ENCODE data around the gene NUDT14. TPM values are rescaled to one million over a fixed set of nuclear protein-coding genes. Genes with fewer than 3 reads are reported as not detected.

Gene NUDT14
- total and polyA plus RNA-seq, 2 of the 8 experiments (the other 6 are each of a cell fraction or from before 2014, with no cell fraction given), result 25.5 to 33.3 TPM

GRCh38 chr14:105221598-105222178, 40.6 kb upstream of the NUDT14 start:
- 92% methylated on average over 26 of the region's 27 CpGs; no CpG with 5 or more reads in 1 of the 2 experiments for WGBS, 2 experiments (ENCODE audit: extremely low coverage in 1 of 2, insufficient coverage in 1 of 2, insufficient read length in 1 of 2, insufficient replicate concordance in 2 of 2, low coverage in 1 of 2, low lambda C conversion rate in 2 of 2, missing lambda C conversion rate in 1 of 2)
- Histone ChIP-seq H3K9ac (replicated peaks in 1 of 4; ENCODE audit: extremely low read depth in 1 of 4, low read depth in 3 of 4, low read length in 3 of 4) (no peak overlapping the region), H4K5ac (ENCODE audit: insufficient read length, low read depth, low read length) (no peak overlapping the region), H3K4me1 (replicated peaks in 1 of 4; ENCODE audit: control insufficient read depth in 3 of 4, insufficient read depth in 4 of 4, low read length in 3 of 4) (no peaks in the 10 kb centered on the region), H3K79me1 (ENCODE audit: low read depth, low read length) (no peaks in the 10 kb centered on the region), H3K27me3 (replicated peaks in 1 of 4; ENCODE audit: control insufficient read depth in 3 of 4, extremely low read depth in 1 of 4, insufficient read depth in 3 of 4, low read length in 3 of 4) (no peaks in the 10 kb centered on the region), H2BK12ac (ENCODE audit: low read depth, low read length) (no peak overlapping the region), H3K79me2 (ENCODE audit: control insufficient read depth in 1 of 2, insufficient read depth in 2 of 2, low read length in 2 of 2) (no peaks in the 10 kb centered on the region), H2AFZ (ENCODE audit: low read length) (no peak overlapping the region), H3K4ac (replicated peaks; ENCODE audit: insufficient read length, low read depth, low read length) (no peak overlapping the region), H3K23ac (ENCODE audit: insufficient read length) (no peak overlapping the region), H2BK20ac (ENCODE audit: low read length) (no peak overlapping the region), H2BK120ac (replicated peaks; ENCODE audit: low read depth, low read length) (no peak overlapping the region), H3K18ac (ENCODE audit: extremely low read depth, low read length) (no peak overlapping the region; the same call in 1 of the 2 replicates), H3K27ac (ENCODE audit: low read depth, low read length) (no peak overlapping the region), H3K14ac (ENCODE audit: insufficient read length) (no peak overlapping the region), H4K8ac (ENCODE audit: extremely low read depth, insufficient read depth, low read length) (no peak overlapping the region; the same call in 1 of the 2 replicates), H2BK5ac (ENCODE audit: low read depth, low read length) (no peak overlapping the region), H2AK5ac (ENCODE audit: low read depth, low read length) (no peak overlapping the region), H4K20me1 (replicated peaks in 1 of 2; ENCODE audit: control insufficient read depth in 1 of 2, insufficient read depth in 2 of 2, low read length in 2 of 2) (peaks cover 0 to 9% of the 10 kb centered on the region in 2 experiments), H3K36me3 (ENCODE audit: control insufficient read depth in 2 of 4, insufficient read depth in 4 of 4, low read length in 3 of 4) (no peaks in the 10 kb centered on the region; a peak in 3 of 8 replicates), H3K23me2 (ENCODE audit: low read depth, low read length) (peaks cover 2% of the 10 kb centered on the region; the same call in 1 of the 2 replicates), H3K56ac (replicated peaks; ENCODE audit: insufficient read length, low read depth, low read length) (no peak overlapping the region), H4K91ac (replicated peaks; ENCODE audit: insufficient read length, low read length) (no peak overlapping the region), H3K4me2 (ENCODE audit: insufficient read depth in 1 of 2, low read depth in 2 of 2, low read length in 2 of 2) (no peak overlapping the region), H3K9me3 (ENCODE audit: insufficient read depth in 2 of 2, low read depth in 1 of 2, low read length in 1 of 2) (no peaks in the 10 kb centered on the region), H2BK15ac (ENCODE audit: low read length) (no peak overlapping the region), H3K4me3 (ENCODE audit: extremely low read depth in 1 of 4, insufficient read depth in 2 of 4, low read depth in 3 of 4, low read length in 4 of 4) (no peak overlapping the region)
- DNase-seq (ENCODE audit: low read depth in 1 of 2, low spot score in 2 of 2), result no peak
- ChIA-PET POLR2A (ENCODE audit: partially characterized antibody) (no interaction called here), CTCF (ENCODE audit: partially characterized antibody) (no interaction called here)
- TF ChIP-seq KDM5A (IDR thresholded peaks at IDR 0.05; ENCODE audit: low read length) (no peak), CBX5 (IDR thresholded peaks at IDR 0.05; ENCODE audit: low read depth, low read length) (no peak), TBP (IDR thresholded peaks at IDR 0.05; ENCODE audit: low read depth, low read length) (no peak), EZH2 (IDR thresholded peaks at IDR 0.05; ENCODE audit: low read depth, low read length, severe bottlenecking) (no peak), CHD1 (IDR thresholded peaks at IDR 0.05; ENCODE audit: low read depth, low read length) (no peak), SRF (IDR thresholded peaks at IDR 0.05; ENCODE audit: low read depth, low read length) (no peak), SP4 (IDR thresholded peaks at IDR 0.05; ENCODE audit: low read length) (no peak), RBBP5 (IDR thresholded peaks at IDR 0.05; ENCODE audit: borderline replicate concordance, low read depth, low read length) (no peak), RXRA (IDR thresholded peaks at IDR 0.05; ENCODE audit: insufficient read depth, low read depth, low read length) (no peak), CTBP2 (IDR thresholded peaks at IDR 0.05; ENCODE audit: borderline replicate concordance, insufficient read depth, insufficient read length, low read length) (no peak), YY1 (IDR thresholded peaks at IDR 0.05; ENCODE audit: low read depth, low read length) (no peak), SP2 (IDR thresholded peaks at IDR 0.05; ENCODE audit: low read length) (no peak), SIRT6 (IDR thresholded peaks at IDR 0.05; ENCODE audit: low read length) (no peak), PHF8 (conservative IDR thresholded peaks at IDR 0.05; ENCODE audit: low read depth, low read length) (no peak)
- FAIRE-seq, result no peak
